IMR-90 (cell line): Measurements from ENCODE around the gene DCANP1. TPM values are rescaled to one million over a fixed set of nuclear protein-coding genes. Genes with fewer than 3 reads are reported as not detected.

Source experiments
- ATAC-seq: fragments of 200-7000 bp; cut with Tn5 transposase; 2 replicates; pipeline ENCODE4 v1.9.1; 2020; ENCODE audit warnings: low read depth, mild to moderate bottlenecking, moderate library complexity
- BruUV-seq: library from RNA; stranded (reverse); fragments of 400-500 nt; replicated peaks from 2 replicates; lab custom pipeline; 2021; lab: Mats Ljungman, UMichigan
- CTCF ChIA-PET: fragments of 300-600 bp; formaldehyde crosslinking; extraction: SDS; loops from one replicate; lab custom pipeline; 2021; ENCODE audit warnings: antibody characterized with exemption; lab: Yijun Ruan, JAX
- POLR2A ChIA-PET: fragments of 300-600 bp; sonication (Branson Sonifier 250); formaldehyde crosslinking; loops from one replicate; lab custom pipeline; 2022; ENCODE audit warnings: antibody characterized with exemption; ENCODE audit not compliant: unreplicated experiment; lab: Charles Lee
- DNase-seq: peaks from one replicate; pipeline ENCODE4 v3.0.0; 2013
- H2AFZ ChIP-seq: replicated peaks from 2 replicates; pipeline ENCODE3; 2013; ENCODE audit warnings: low read length, mild to moderate bottlenecking; ENCODE audit not compliant: poor library complexity
- H2AK5ac ChIP-seq: 2 replicates; pipeline ENCODE4 v1.6.1; 2013; ENCODE audit warnings: low read depth, low read length, inconsistent platforms
- H2AK9ac ChIP-seq: replicated peaks from 2 replicates; pipeline ENCODE3; 2013; ENCODE audit warnings: mild to moderate bottlenecking, low read depth, low read length, moderate library complexity; ENCODE audit not compliant: poor library complexity
- H2BK120ac ChIP-seq: 2 replicates; pipeline ENCODE4 v1.6.1; 2013; ENCODE audit warnings: low read depth, low read length, inconsistent platforms
- H2BK15ac ChIP-seq: 3 replicates; pipeline ENCODE4 v1.6.1; 2013; ENCODE audit warnings: low read depth, low read length, inconsistent platforms
- H2BK20ac ChIP-seq: 2 replicates; pipeline ENCODE4 v1.6.1; 2013; ENCODE audit warnings: low read depth, mild to moderate bottlenecking, inconsistent platforms, low read length, moderate library complexity
- H2BK5ac ChIP-seq: 2 replicates; pipeline ENCODE4 v1.6.1; 2013; ENCODE audit warnings: mild to moderate bottlenecking, low read depth, low read length, inconsistent platforms; ENCODE audit not compliant: poor library complexity, severe bottlenecking
- H3K14ac ChIP-seq: replicated peaks from 2 replicates; pipeline ENCODE4 v1.6.1; 2013; ENCODE audit warnings: low read depth, low read length, inconsistent platforms
- H3K18ac ChIP-seq: 2 replicates; pipeline ENCODE4 v1.6.1; 2013; ENCODE audit warnings: low read depth, low read length, control low read depth
- H3K23ac ChIP-seq: 2 replicates; pipeline ENCODE4 v1.6.1; 2013; ENCODE audit warnings: low read depth, low read length, inconsistent platforms
- H3K27ac ChIP-seq: 2 replicates; pipeline ENCODE4 v1.5.1; 2013; ENCODE audit warnings: mild to moderate bottlenecking, control low read depth, low read length; ENCODE audit not compliant: insufficient read depth
- H3K27me3 ChIP-seq: 2 replicates; pipeline ENCODE4 v1.6.1; 2013; ENCODE audit warnings: low read length; ENCODE audit not compliant: control insufficient read depth, insufficient read depth
- H3K36me3 ChIP-seq: 2 replicates; pipeline ENCODE4 v1.6.1; 2013; ENCODE audit warnings: low read length, mixed read lengths; ENCODE audit not compliant: control insufficient read depth, insufficient read depth
- H3K4ac ChIP-seq: 2 replicates; pipeline ENCODE4 v1.6.1; 2013; ENCODE audit warnings: low read depth, low read length, inconsistent platforms
- H3K4me1 ChIP-seq: 2 replicates; pipeline ENCODE4 v1.6.1; 2013; ENCODE audit warnings: low read length, mixed read lengths; ENCODE audit not compliant: control insufficient read depth, insufficient read depth
- H3K4me2 ChIP-seq: 2 replicates; pipeline ENCODE4 v1.6.1; 2013; ENCODE audit warnings: low read depth, mild to moderate bottlenecking, control low read depth, low read length, moderate library complexity
- H3K4me3 ChIP-seq: 2 replicates; pipeline ENCODE4 v1.5.1; 2013; ENCODE audit warnings: low read depth, mild to moderate bottlenecking, control low read depth, low read length, moderate library complexity; ENCODE audit not compliant: insufficient read depth
- H3K56ac ChIP-seq: 2 replicates; pipeline ENCODE4 v1.6.1; 2013; ENCODE audit warnings: low read length, inconsistent platforms; ENCODE audit not compliant: insufficient read depth; ENCODE audit errors: extremely low read depth
- H3K79me1 ChIP-seq, 2 experiments: 2 replicates each; pipeline ENCODE4 v1.6.1; 2013; ENCODE audit warnings: low read length in 2 of 2, inconsistent platforms in 1 of 2, low read depth in 1 of 2
- H3K9ac ChIP-seq: 2 replicates; pipeline ENCODE4 v1.6.1; 2013; ENCODE audit warnings: low read depth, low read length, control low read depth
- H3K9me1 ChIP-seq: 2 replicates; pipeline ENCODE4 v1.6.1; 2013; ENCODE audit warnings: low read length, inconsistent platforms; ENCODE audit not compliant: insufficient read depth
- H3K9me3 ChIP-seq: 2 replicates; pipeline ENCODE4 v1.6.1; 2013; ENCODE audit warnings: low read length; ENCODE audit not compliant: control insufficient read depth, insufficient read depth
- H4K20me1 ChIP-seq: 2 replicates; pipeline ENCODE4 v1.6.1; 2013; ENCODE audit warnings: low read length, inconsistent platforms; ENCODE audit not compliant: insufficient read depth
- H4K5ac ChIP-seq: 2 replicates; pipeline ENCODE4 v1.6.1; 2013; ENCODE audit warnings: mild to moderate bottlenecking, low read depth, low read length, control low read depth
- H4K8ac ChIP-seq, 2 experiments: 2 replicates each; pipeline ENCODE4 v1.6.1; 2013; ENCODE audit warnings: low read depth in 2 of 2, low read length in 2 of 2, control low read depth in 1 of 2, inconsistent platforms in 1 of 2
- H4K91ac ChIP-seq: 2 replicates; pipeline ENCODE4 v1.6.1; 2013; ENCODE audit warnings: low read depth, low read length, inconsistent platforms; ENCODE audit not compliant: insufficient read depth
- BHLHE40 ChIP-seq: fragments of 150-350 bp; IDR thresholded peaks from 2 replicates; pipeline ENCODE4 v1.6.1; 2016; ENCODE audit warnings: mild to moderate bottlenecking, low read depth, low read length
- CEBPB ChIP-seq: IDR thresholded peaks from 2 replicates; pipeline ENCODE4 v1.6.1; 2012; ENCODE audit warnings: low read depth, low read length, improper control_type of control experiment
- CTCF ChIP-seq: conservative IDR thresholded peaks from 2 replicates; pipeline ENCODE4 v1.5.1; 2012; ENCODE audit warnings: mild to moderate bottlenecking, low read depth, low read length, improper control_type of control experiment
- ELK1 ChIP-seq: fragments of 150-350 bp; IDR thresholded peaks from 2 replicates; pipeline ENCODE4 v1.6.1; 2016; ENCODE audit warnings: low read depth, mild to moderate bottlenecking, low read length, moderate library complexity, borderline replicate concordance
- MAFK ChIP-seq: IDR thresholded peaks from 2 replicates; pipeline ENCODE4 v1.6.1; 2012; ENCODE audit warnings: low read depth, low read length, improper control_type of control experiment
- MXI1 ChIP-seq: IDR thresholded peaks from 2 replicates; pipeline ENCODE4 v1.6.1; 2012; ENCODE audit warnings: low read depth, mild to moderate bottlenecking, low read length, moderate library complexity, borderline replicate concordance
- NFE2L2 ChIP-seq: fragments of 150-350 bp; IDR thresholded peaks from 2 replicates; pipeline ENCODE4 v1.6.1; 2016; ENCODE audit warnings: low read depth, mild to moderate bottlenecking, low read length
- RAD21 ChIP-seq: IDR thresholded peaks from 2 replicates; pipeline ENCODE4 v1.6.1; 2012; ENCODE audit warnings: low read length, improper control_type of control experiment
- RFX5 ChIP-seq: IDR thresholded peaks from 2 replicates; pipeline ENCODE4 v1.8.0; 2012; ENCODE audit warnings: low read depth, mild to moderate bottlenecking, low read length, moderate library complexity
- USF2 ChIP-seq: fragments of 150-350 bp; IDR thresholded peaks from 2 replicates; pipeline ENCODE4 v1.6.1; 2017; ENCODE audit warnings: mild to moderate bottlenecking, antibody characterized with exemption, low read length, low read depth
- WGBS, 2 experiments: methylation state at CpG; one replicate each; pipeline versions ENCODE4 v1.1.5 to v1.1.7; 2013; ENCODE audit warnings: missing lambda C conversion rate in 2 of 2; ENCODE audit not compliant: insufficient read length in 1 of 2; ENCODE audit errors: extremely low coverage in 2 of 2; 5-methylcytosine and 5-hydroxymethylcytosine counted together
- dilution Hi-C: fragments of 300-500 bp; cut with HindIII; formaldehyde crosslinking; loops from one replicate; pipeline ENCODE4 v1.14.3; 2018; ENCODE audit warnings: low sequenced_read_pairs; ENCODE audit not compliant: unreplicated experiment
- in situ Hi-C: fragments of 300-500 bp; cut with MboI; formaldehyde crosslinking; loops from 3 replicates; pipeline ENCODE4 v1.14.3; 2019; ENCODE audit warnings: low sequenced_read_pairs, inconsistent platforms, mixed read lengths
- intact Hi-C: fragments of 100-400 bp; cut with micrococcal nuclease; formaldehyde crosslinking; loops from 2 replicates; pipeline ENCODE4 v1.10.0; 2022
- polyA plus RNA-seq, 3 experiments: library from polyadenylated mRNA; depleted of rRNA; stranded (reverse); fragments of >200 nt; gene quantifications; 2 replicates each; pipeline ENCODE4 v1.2.3, GENCODE V29; 2012; ENCODE audit warnings: low replicate concordance in 1 of 3
- total RNA-seq: library from RNA; depleted of rRNA; stranded (reverse); fragments of >200 nt; gene quantifications from 2 replicates; pipeline ENCODE4 v1.2.3, GENCODE V29; 2012

DCANP1 gene
- total and polyA plus RNA-seq, 2 of the 4 experiments (the other 2 are of a cell fraction) = not detected

GRCh38 chr5:135437796-135438560, 9.2 kb downstream of the DCANP1 start:
- in situ Hi-C loops = no loop called here
- Histone ChIP-seq H4K91ac (peak overlapping the region; percentile 60), H4K20me1 (0 out of 2 replicates have a peak, but pooled peaks cover 3% of the 10 kb centered on the region), H3K4me3 (no peak overlapping the region), H3K56ac (no peak overlapping the region), H3K4ac (peak overlapping the region; percentile 84), H2BK20ac (peak overlapping the region; percentile 82), H3K14ac (peak overlapping the region; percentile 72), H3K36me3 (no peaks in the 10 kb centered on the region), H4K8ac (peak overlapping the region; percentile 57 to 62; a peak in 2 of 4 replicates), H2AK5ac (peak overlapping the region; percentile 74), H2AK9ac (peak overlapping the region; percentile 66), H2BK120ac (peak overlapping the region; percentile 81), H2BK15ac (peak overlapping the region; percentile 74; the same call in 2 of the 3 replicates), H3K4me1 (peaks cover 24% of the 10 kb centered on the region), H4K5ac (peak overlapping the region; percentile 26; the same call in 1 of the 2 replicates), H3K9me3 (no peaks in the 10 kb centered on the region), H3K4me2 (no peak overlapping the region), H3K18ac (peak overlapping the region; percentile 36), H3K79me1 (no peaks in the 10 kb centered on the region), H3K27me3 (no peaks in the 10 kb centered on the region), H2BK5ac (peak overlapping the region; percentile 38), H3K23ac (peak overlapping the region; percentile 79), H3K27ac (peak overlapping the region; percentile 16; the same call in 1 of the 2 replicates), H3K9ac (no peak overlapping the region), H3K9me1 (peaks cover 17% of the 10 kb centered on the region), H2AFZ (peak overlapping the region; percentile 76)
- intact Hi-C loops = loop anchor here (10.0 kb wide), 1 partner anchor 233 kb away; no protein-coding TSS in a partner anchor
- dilution Hi-C loops = no loop called here
- ATAC-seq = peak; percentile 50
- POLR2A ChIA-PET = interaction anchor here (0.5 kb wide), 1 partner anchor 1066 kb away, joined by 3 read pairs; the partner anchor contains the start of gene UBE2B
- BruUV-seq = no TSS peak
- TF ChIP-seq RFX5 = no peak
- TF ChIP-seq CEBPB = no peak
- TF ChIP-seq CTCF = 0 out of 2 replicates have a peak, but pooled peaks have one; percentile 6
- no peak for TF ChIP-seq ELK1
- TF ChIP-seq MXI1 = peak; percentile 94
- TF ChIP-seq NFE2L2 = no peak
- no peak for TF ChIP-seq RAD21
- no peak for TF ChIP-seq BHLHE40
- TF ChIP-seq USF2 = peak; percentile 66
- no peak for TF ChIP-seq MAFK
- peak; percentile 96 for DNase-seq
- WGBS, 2 experiments = 11% methylated on average over 4 of the region's 13 CpGs; no CpG with 5 or more reads in 1 of the 2 experiments
- CTCF ChIA-PET = interaction anchor here (1.1 to 1.9 kb wide), 2 partner anchors 12 to 28 kb away, joined by 4 to 11 read pairs; no protein-coding TSS in a partner anchor
